PFSK-1 (cell line): Measurements from ENCODE around the gene TNS3.

Source experiments
- POLR2AphosphoS5 ChIP-seq: IDR thresholded peaks from 2 replicates; pipeline ENCODE4 v1.6.1; 2012; ENCODE audit warnings: low read depth, mild to moderate bottlenecking, control low read depth, low read length, moderate library complexity
- SIN3A ChIP-seq: IDR thresholded peaks from 2 replicates; pipeline ENCODE4 v1.6.1; 2012; ENCODE audit warnings: mild to moderate bottlenecking, low read length, moderate library complexity, borderline replicate concordance; ENCODE audit not compliant: insufficient read depth
- TAF1 ChIP-seq: IDR thresholded peaks from 2 replicates; pipeline ENCODE4 v1.6.1; 2012; ENCODE audit warnings: low read length, control low read depth, borderline replicate concordance; ENCODE audit not compliant: insufficient read depth
- TF ChIP-seq, protein P1 (sequence below), 2 experiments: IDR thresholded peaks; 2 replicates each; pipeline versions ENCODE4 v1.6.1 to v1.8.0; 2011 to 2012; ENCODE audit warnings: low read depth in 2 of 2, low read length in 2 of 2, control low read depth in 1 of 2, inconsistent platforms in 1 of 2, mild to moderate bottlenecking in 1 of 2, moderate library complexity in 1 of 2; ENCODE audit not compliant: insufficient read depth in 1 of 2

DNA sequence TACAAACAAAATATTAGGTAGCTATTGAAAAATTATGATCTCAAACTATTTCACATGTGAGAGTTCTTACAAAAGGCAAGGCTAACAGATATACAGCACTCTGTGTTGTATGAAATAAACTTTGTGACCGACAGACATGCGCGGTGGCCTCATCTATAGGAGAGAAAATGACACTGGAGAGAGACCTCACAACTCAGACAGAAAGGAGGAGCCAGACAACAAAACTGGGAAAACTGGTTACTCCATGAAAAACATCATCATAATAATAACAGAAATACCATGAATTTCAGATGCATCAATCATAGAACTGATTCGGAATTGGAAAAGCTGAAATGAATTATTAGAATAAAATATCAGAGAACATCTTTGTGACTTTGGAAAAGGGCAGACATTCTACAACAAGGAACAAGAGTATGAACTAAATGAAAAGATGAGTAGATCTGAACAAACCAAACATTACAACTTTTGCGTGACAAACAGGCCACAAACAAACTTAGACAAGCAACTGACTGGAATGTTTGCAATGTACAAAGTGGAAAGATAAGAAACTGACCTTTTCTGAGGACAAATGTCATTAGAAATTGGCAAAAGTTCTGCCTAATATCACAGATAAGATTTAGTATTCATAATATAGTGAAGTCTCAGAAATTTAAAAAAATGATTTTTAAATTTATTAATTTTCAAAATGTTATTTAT is 69.3 kb downstream of the TNS3 start:
- TF ChIP-seq POLR2AphosphoS5 (no peak), TAF1 (no peak), SIN3A (no peak)
- TF ChIP-seq, protein P1, sequence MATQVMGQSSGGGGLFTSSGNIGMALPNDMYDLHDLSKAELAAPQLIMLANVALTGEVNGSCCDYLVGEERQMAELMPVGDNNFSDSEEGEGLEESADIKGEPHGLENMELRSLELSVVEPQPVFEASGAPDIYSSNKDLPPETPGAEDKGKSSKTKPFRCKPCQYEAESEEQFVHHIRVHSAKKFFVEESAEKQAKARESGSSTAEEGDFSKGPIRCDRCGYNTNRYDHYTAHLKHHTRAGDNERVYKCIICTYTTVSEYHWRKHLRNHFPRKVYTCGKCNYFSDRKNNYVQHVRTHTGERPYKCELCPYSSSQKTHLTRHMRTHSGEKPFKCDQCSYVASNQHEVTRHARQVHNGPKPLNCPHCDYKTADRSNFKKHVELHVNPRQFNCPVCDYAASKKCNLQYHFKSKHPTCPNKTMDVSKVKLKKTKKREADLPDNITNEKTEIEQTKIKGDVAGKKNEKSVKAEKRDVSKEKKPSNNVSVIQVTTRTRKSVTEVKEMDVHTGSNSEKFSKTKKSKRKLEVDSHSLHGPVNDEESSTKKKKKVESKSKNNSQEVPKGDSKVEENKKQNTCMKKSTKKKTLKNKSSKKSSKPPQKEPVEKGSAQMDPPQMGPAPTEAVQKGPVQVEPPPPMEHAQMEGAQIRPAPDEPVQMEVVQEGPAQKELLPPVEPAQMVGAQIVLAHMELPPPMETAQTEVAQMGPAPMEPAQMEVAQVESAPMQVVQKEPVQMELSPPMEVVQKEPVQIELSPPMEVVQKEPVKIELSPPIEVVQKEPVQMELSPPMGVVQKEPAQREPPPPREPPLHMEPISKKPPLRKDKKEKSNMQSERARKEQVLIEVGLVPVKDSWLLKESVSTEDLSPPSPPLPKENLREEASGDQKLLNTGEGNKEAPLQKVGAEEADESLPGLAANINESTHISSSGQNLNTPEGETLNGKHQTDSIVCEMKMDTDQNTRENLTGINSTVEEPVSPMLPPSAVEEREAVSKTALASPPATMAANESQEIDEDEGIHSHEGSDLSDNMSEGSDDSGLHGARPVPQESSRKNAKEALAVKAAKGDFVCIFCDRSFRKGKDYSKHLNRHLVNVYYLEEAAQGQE (IDR thresholded peaks at IDR 0.05; ENCODE audit: insufficient read depth in 1 of 2, low read depth in 2 of 2, low read length in 2 of 2) = no peak
